Measurements from ENCODE around the gene SLX4IP. TPM values are rescaled to one million over a fixed set of nuclear protein-coding genes. Genes with fewer than 3 reads are reported as not detected.
A peak's percentile ranks its signal among the peaks of the same experiment; 100 is the strongest.

SLX4IP gene
- total RNA-seq, 1 donor from 2014 or later: 2.6 TPM

DNA sequence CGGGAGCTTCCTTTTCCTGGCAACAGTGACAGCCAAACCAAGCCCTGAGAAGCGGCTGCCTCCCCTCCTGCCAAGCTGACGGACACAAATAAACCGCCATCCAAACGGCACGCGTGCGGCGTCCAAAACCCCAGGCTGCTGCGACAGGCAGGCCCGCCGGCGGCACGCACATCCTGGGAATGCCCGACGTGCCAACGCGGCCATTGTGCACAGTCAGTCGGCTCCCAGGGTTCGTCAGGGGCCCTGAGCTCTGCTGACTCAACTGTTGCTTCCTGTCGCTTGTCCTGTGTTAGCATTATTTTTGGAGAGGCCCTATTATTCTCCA, 231.9 kb downstream of the SLX4IP start:
- TF ChIP-seq, protein P1, sequence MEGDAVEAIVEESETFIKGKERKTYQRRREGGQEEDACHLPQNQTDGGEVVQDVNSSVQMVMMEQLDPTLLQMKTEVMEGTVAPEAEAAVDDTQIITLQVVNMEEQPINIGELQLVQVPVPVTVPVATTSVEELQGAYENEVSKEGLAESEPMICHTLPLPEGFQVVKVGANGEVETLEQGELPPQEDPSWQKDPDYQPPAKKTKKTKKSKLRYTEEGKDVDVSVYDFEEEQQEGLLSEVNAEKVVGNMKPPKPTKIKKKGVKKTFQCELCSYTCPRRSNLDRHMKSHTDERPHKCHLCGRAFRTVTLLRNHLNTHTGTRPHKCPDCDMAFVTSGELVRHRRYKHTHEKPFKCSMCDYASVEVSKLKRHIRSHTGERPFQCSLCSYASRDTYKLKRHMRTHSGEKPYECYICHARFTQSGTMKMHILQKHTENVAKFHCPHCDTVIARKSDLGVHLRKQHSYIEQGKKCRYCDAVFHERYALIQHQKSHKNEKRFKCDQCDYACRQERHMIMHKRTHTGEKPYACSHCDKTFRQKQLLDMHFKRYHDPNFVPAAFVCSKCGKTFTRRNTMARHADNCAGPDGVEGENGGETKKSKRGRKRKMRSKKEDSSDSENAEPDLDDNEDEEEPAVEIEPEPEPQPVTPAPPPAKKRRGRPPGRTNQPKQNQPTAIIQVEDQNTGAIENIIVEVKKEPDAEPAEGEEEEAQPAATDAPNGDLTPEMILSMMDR (conservative IDR thresholded peaks at IDR 0.05; ENCODE audit: low read depth, low read length): no peak
- no peak overlapping the region for H3K4me3 ChIP-seq (ENCODE audit: low read depth, low read length)
- no peak for DNase-seq (ENCODE audit: low read depth)

DNA sequence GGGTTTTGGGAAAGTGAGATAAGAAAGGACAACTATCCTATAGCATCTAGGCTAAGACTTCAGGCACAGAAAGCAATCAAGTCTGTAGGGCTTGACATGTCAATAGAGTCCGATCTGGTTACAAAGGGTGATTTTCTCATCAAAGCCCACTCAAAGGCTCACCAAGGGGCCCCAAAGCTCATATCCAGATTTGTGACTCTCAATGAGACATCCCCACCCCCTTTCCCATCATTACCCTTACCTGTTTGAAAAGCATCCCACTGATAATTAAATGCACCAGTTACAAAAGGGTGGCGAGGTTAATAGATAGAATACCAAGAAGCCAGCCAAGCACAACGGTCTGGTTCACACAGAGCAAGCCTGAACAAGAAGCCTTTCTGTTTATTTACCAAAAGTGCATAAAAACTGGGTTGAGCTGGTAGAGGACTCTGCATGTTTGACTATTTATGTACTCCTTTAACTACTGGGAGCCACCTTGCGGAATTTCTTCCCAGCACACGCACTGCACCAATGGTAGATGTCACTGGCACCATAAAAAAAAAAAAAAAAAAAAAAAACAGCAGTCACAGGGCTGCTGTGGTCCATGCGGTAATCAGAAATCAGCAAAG, 232.6 kb downstream of the SLX4IP start:
- DNase-seq (ENCODE audit: low read depth): no peak
- no peak overlapping the region for H3K4me3 ChIP-seq (ENCODE audit: low read depth, low read length)
- TF ChIP-seq, protein P1 (conservative IDR thresholded peaks at IDR 0.05; ENCODE audit: low read depth, low read length): peak; percentile 23

DNA sequence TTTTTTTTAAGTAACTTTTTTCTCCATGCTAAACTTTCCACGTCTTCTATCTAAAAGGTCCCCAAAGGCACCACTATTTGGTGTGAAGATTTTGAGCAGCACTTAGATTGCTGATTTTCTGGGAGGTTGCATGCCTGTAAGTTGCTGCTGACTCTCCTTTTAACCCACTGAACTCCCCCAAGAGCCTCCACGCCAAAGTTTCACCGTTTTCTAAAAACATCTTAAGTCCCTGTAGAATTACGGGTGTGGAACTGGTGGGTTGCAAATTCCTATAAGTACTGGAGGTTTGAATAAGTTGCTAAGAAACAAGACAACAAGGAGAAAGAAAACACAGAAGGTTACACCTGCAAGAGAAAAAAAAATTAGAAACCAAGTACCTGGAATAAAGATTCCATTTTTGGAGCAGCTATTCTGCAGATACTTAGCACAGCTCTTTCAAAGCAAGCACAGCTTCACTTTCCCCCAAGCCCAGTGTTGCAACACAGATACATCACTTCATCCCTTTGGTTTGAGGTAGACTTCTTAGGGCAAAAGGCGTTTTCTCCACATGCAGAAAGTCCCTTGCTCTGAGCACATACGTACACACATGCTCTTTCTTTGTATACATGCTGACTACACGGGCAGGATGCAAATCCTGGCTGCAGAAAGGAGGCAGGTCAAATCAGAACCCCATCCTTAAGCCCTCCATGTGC, 233.7 kb downstream of the SLX4IP start:
- TF ChIP-seq, protein P1 (conservative IDR thresholded peaks at IDR 0.05; ENCODE audit: low read depth, low read length): no peak
- no peak overlapping the region for H3K4me3 ChIP-seq (ENCODE audit: low read depth, low read length)
- no peak for DNase-seq (ENCODE audit: low read depth)

DNA sequence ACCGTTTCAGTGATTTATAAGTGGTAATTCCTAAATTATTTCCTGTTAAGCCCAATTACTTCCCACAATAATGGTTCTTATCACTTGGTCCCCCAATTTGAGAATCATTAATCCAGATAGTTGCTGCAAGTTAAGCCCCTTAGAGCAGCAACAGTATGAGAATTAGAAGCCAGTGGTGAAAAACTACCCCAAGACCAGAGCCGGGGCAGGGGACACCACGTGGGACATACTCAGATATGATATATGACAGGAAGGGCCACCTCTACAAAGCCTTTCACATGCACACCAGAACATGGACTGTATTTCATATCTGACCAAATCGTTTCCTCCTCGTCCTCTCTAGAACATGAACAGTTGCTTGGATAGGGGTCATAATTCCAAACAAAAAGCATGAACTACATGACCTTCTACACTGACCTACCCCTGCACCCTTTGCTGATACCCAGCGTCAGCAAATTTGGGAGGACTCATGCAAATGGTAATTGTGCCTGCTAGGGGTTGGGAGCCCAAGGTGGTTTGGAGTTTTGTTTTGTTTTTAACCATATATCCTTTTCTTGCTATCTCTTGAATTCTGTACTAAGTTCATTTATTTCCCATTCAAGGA, 234.8 kb downstream of the SLX4IP start:
- DNase-seq (ENCODE audit: low read depth): no peak

DNA sequence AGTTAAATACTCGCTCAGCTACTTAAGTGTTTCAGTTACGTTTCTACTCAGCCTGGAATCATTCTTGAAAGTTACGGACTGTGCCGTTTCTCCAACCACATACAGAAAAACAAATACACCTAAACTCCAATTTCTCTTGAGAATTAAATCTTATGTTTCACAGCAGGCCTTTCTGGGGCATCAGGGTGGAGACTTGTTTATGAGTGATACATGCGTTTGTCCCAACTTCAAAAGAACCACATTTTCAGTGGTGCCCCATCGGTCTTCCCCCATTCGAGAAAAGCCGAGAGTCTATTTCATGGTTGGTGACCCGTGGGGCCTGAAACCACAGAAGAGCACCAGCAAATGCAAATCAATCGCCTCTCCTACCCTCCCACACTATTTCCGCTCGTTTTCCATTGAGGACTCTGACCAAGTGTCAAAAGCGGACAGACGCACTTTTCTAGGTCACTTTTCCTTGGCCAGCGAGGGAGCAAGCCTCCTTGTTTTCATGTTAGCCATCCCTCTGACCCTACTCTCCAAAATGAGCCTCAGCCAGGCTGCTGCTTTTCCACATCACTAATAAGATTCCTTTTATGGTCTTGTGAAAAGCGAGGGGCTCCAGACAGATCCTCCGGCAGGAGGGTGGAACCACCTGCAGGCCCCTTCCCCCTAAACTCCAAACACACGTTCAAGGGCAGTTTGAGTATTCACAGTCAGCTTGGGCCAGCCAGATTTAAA, 235.6 kb downstream of the SLX4IP start:
- DNase-seq (ENCODE audit: low read depth): no peak
- H3K4me3 ChIP-seq (ENCODE audit: low read depth, low read length): peak overlapping the region; percentile 77
- TF ChIP-seq, protein P1 (conservative IDR thresholded peaks at IDR 0.05; ENCODE audit: low read depth, low read length): no peak

More for the DNA sequence above, 234.8 kb downstream of the SLX4IP start:
- H3K4me3 ChIP-seq (ENCODE audit: low read depth, low read length): peak overlapping the region; percentile 77
- TF ChIP-seq, protein P1 (conservative IDR thresholded peaks at IDR 0.05; ENCODE audit: low read depth, low read length): no peak

DNA sequence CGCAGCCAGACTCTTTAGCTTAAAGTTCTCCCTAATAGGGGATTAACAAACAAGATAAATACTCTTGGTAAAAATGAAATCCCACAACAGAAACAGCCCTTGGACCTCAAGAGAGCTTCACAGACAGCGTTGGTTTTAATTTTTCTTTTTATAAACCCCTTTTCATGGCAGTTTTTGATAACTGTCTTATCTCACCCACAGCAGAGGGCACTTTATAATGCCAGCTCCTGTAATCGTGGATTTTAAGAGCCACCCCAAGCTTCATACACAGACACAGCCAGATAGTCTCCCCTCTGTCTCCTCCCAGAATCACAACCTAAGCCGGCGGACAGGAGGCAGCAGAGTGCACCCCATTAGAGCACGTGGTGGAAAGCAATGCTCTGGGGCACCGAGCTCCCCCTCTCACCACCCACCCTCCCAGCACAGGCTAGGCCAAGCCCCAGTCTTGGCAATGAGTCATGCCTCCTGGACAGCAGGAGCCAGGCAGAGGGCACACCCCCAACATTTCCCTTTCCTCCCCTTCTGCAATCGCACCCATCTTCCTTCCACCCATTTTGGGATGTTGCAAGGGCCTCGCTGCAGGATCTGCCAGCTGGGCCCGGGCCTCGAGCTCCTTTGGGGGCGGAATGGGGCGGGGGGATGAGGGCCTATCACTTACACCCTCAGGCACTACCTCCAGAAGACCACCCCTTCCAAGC, 236.3 kb downstream of the SLX4IP start:
- no peak for DNase-seq (ENCODE audit: low read depth)
- TF ChIP-seq, protein P1 (conservative IDR thresholded peaks at IDR 0.05; ENCODE audit: low read depth, low read length): peak; percentile 64
- peak overlapping the region; percentile 77 for H3K4me3 ChIP-seq (ENCODE audit: low read depth, low read length)
